Cerebellar nuclear complex (tissue), 1 donor: ENCODE results near the gene RAD51B.

Experiments
- DNase-seq, 2 experiments: peaks; one replicate each; lab custom pipeline; 2025; lab: John Stamatoyannopoulos, UW

Gene RAD51B

GRCh38 chr14:68723808-68724268 is 904.3 kb downstream of the RAD51B start:
- DNase-seq: no peak

GRCh38 chr14:68724914-68725313 is 905.3 kb downstream of the RAD51B start:
- no peak for DNase-seq

GRCh38 chr14:68726093-68726695 is 906.6 kb downstream of the RAD51B start:
- no peak for DNase-seq

GRCh38 chr14:68727315-68728047 is 907.9 kb downstream of the RAD51B start:
- no peak for DNase-seq

- DNase-seq: no peak
Measured at GRCh38 chr14:68728342-68729106, 908.9 kb downstream of the RAD51B start.

GRCh38 chr14:68729556-68729955 is 910.0 kb downstream of the RAD51B start:
- DNase-seq: no peak

GRCh38 chr14:68730348-68730747 is 910.8 kb downstream of the RAD51B start:
- DNase-seq: no peak

- DNase-seq: no peak
Measured at GRCh38 chr14:68730811-68731425, 911.3 kb downstream of the RAD51B start.

GRCh38 chr14:68733086-68733914 is 913.7 kb downstream of the RAD51B start:
- DNase-seq: no peak

GRCh38 chr14:68734231-68734732 is 914.7 kb downstream of the RAD51B start:
- no peak for DNase-seq

GRCh38 chr14:68735856-68736255 is 916.3 kb downstream of the RAD51B start:
- no peak for DNase-seq

GRCh38 chr14:68736471-68736871 is 916.9 kb downstream of the RAD51B start:
- no peak for DNase-seq

GRCh38 chr14:68737086-68737485 is 917.5 kb downstream of the RAD51B start:
- no peak for DNase-seq

GRCh38 chr14:68738559-68738958 is 919.0 kb downstream of the RAD51B start:
- DNase-seq: no peak

- no peak for DNase-seq
Measured at GRCh38 chr14:68739701-68740100, 920.1 kb downstream of the RAD51B start.

GRCh38 chr14:68740788-68741476 is 921.4 kb downstream of the RAD51B start:
- no peak for DNase-seq

- DNase-seq: no peak
Measured at GRCh38 chr14:68741477-68741791, 921.9 kb downstream of the RAD51B start.

- no peak for DNase-seq
Measured at GRCh38 chr14:68741839-68742470, 922.4 kb downstream of the RAD51B start.

- no peak for DNase-seq
Measured at GRCh38 chr14:68744613-68745012, 925.0 kb downstream of the RAD51B start.

- no peak for DNase-seq
Measured at GRCh38 chr14:68747393-68747792, 927.8 kb downstream of the RAD51B start.
